ENCODE results near the gene SSTR3.

DNA sequence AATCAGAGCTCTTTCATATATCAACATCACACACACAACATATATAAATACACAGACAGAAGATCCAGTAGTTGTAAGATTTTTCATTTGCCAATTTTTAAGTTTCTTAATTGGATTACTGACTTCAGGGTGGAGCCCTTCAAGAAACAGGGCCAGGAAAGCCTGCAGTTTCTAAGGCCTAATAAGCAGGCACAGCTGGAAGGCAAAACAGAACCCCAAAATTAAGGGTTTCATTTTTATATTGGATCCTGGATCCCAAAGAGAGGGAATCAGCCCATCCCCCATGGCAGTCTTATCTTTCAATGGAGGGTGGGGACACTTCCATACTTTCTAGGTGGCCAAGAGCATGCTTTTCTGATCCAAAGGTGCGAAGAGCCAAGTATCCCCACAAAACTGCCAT, 19.5 kb downstream of the SSTR3 start:
- TF ChIP-seq, protein P1, sequence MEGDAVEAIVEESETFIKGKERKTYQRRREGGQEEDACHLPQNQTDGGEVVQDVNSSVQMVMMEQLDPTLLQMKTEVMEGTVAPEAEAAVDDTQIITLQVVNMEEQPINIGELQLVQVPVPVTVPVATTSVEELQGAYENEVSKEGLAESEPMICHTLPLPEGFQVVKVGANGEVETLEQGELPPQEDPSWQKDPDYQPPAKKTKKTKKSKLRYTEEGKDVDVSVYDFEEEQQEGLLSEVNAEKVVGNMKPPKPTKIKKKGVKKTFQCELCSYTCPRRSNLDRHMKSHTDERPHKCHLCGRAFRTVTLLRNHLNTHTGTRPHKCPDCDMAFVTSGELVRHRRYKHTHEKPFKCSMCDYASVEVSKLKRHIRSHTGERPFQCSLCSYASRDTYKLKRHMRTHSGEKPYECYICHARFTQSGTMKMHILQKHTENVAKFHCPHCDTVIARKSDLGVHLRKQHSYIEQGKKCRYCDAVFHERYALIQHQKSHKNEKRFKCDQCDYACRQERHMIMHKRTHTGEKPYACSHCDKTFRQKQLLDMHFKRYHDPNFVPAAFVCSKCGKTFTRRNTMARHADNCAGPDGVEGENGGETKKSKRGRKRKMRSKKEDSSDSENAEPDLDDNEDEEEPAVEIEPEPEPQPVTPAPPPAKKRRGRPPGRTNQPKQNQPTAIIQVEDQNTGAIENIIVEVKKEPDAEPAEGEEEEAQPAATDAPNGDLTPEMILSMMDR (IDR thresholded peaks at IDR 0.05) = no peak
- no peak for TF ChIP-seq POLR2A (IDR thresholded peaks at IDR 0.05)
